ENCODE data around the gene CDH13.

CDH13 gene

GRCh38 chr16:82628088-82628423, 1.3 kb downstream of the CDH13 start:
- WGBS, 2 experiments (ENCODE audit: insufficient coverage in 2 of 2), result 28 to 33% methylated on average over 11 to 13 of the region's 13 CpGs
- peak overlapping the region; percentile 41 for H3K27ac ChIP-seq (ENCODE audit: low read depth, low read length, severe bottlenecking)
- H3K9me3 ChIP-seq (ENCODE audit: control insufficient read depth, low read length), result peaks cover 7% of the 10 kb centered on the region
- peaks cover 21% of the 10 kb centered on the region for H3K36me3 ChIP-seq (ENCODE audit: control insufficient read depth, insufficient read depth, low read length)
- peaks cover 44% of the 10 kb centered on the region for H3K4me1 ChIP-seq (ENCODE audit: control insufficient read depth, insufficient read depth, low read length, poor library complexity, severe bottlenecking)
- peak overlapping the region; percentile 84 for H3K4me3 ChIP-seq (ENCODE audit: extremely low read depth, insufficient read depth, low read length, poor library complexity, severe bottlenecking)

- Histone ChIP-seq H3K4me3 (ENCODE audit: extremely low read depth, insufficient read depth, low read length, poor library complexity, severe bottlenecking) (peak overlapping the region; percentile 84), H3K36me3 (ENCODE audit: control insufficient read depth, insufficient read depth, low read length) (peaks cover 27% of the 10 kb centered on the region), H3K27ac (ENCODE audit: low read depth, low read length, severe bottlenecking) (peak overlapping the region; percentile 98), H3K9me3 (ENCODE audit: control insufficient read depth, low read length) (peaks cover 9% of the 10 kb centered on the region), H3K4me1 (ENCODE audit: control insufficient read depth, insufficient read depth, low read length, poor library complexity, severe bottlenecking) (peaks cover 48% of the 10 kb centered on the region)
- WGBS, 2 experiments (ENCODE audit: insufficient coverage in 2 of 2), result 61 to 63% methylated on average over 3 of the region's 3 CpGs
These were observed 1.9 kb downstream of the CDH13 start for GRCh38 chr16:82628711-82629110.

GRCh38 chr16:82629441-82630027, 2.8 kb downstream of the CDH13 start:
- peak overlapping the region; percentile 84 for H3K4me3 ChIP-seq (ENCODE audit: extremely low read depth, insufficient read depth, low read length, poor library complexity, severe bottlenecking)
- peaks cover 9% of the 10 kb centered on the region for H3K9me3 ChIP-seq (ENCODE audit: control insufficient read depth, low read length)
- H3K36me3 ChIP-seq (ENCODE audit: control insufficient read depth, insufficient read depth, low read length), result peaks cover 31% of the 10 kb centered on the region
- H3K27ac ChIP-seq (ENCODE audit: low read depth, low read length, severe bottlenecking), result peak overlapping the region; percentile 98
- WGBS, 2 experiments (ENCODE audit: insufficient coverage in 2 of 2), result 49 to 51% methylated on average over 4 to 6 of the region's 8 CpGs
- H3K4me1 ChIP-seq (ENCODE audit: control insufficient read depth, insufficient read depth, low read length, poor library complexity, severe bottlenecking), result peaks cover 56% of the 10 kb centered on the region

- Histone ChIP-seq H3K27ac (ENCODE audit: low read depth, low read length, severe bottlenecking) (peak overlapping the region; percentile 98), H3K4me3 (ENCODE audit: extremely low read depth, insufficient read depth, low read length, poor library complexity, severe bottlenecking) (peak overlapping the region; percentile 16), H3K36me3 (ENCODE audit: control insufficient read depth, insufficient read depth, low read length) (peaks cover 38% of the 10 kb centered on the region), H3K4me1 (ENCODE audit: control insufficient read depth, insufficient read depth, low read length, poor library complexity, severe bottlenecking) (peaks cover 61% of the 10 kb centered on the region), H3K9me3 (ENCODE audit: control insufficient read depth, low read length) (peaks cover 9% of the 10 kb centered on the region)
- WGBS, 2 experiments (ENCODE audit: insufficient coverage in 2 of 2), result no CpG with 5 or more reads among the region's 2 CpGs
These were observed 3.5 kb downstream of the CDH13 start for GRCh38 chr16:82630219-82630618.

- Histone ChIP-seq H3K27ac (ENCODE audit: low read depth, low read length, severe bottlenecking) (peak overlapping the region; percentile 98), H3K36me3 (ENCODE audit: control insufficient read depth, insufficient read depth, low read length) (peaks cover 42% of the 10 kb centered on the region), H3K9me3 (ENCODE audit: control insufficient read depth, low read length) (peaks cover 9% of the 10 kb centered on the region), H3K4me1 (ENCODE audit: control insufficient read depth, insufficient read depth, low read length, poor library complexity, severe bottlenecking) (peaks cover 61% of the 10 kb centered on the region), H3K4me3 (ENCODE audit: extremely low read depth, insufficient read depth, low read length, poor library complexity, severe bottlenecking) (no peak overlapping the region)
- 96 to 100% methylated on average over 2 to 3 of the region's 3 CpGs for WGBS, 2 experiments (ENCODE audit: insufficient coverage in 2 of 2)
These were observed 3.9 kb downstream of the CDH13 start for GRCh38 chr16:82630688-82631087.

GRCh38 chr16:82631701-82632685, 5.2 kb downstream of the CDH13 start:
- no peak overlapping the region for H3K27ac ChIP-seq (ENCODE audit: low read depth, low read length, severe bottlenecking)
- no peak overlapping the region for H3K4me3 ChIP-seq (ENCODE audit: extremely low read depth, insufficient read depth, low read length, poor library complexity, severe bottlenecking)
- H3K36me3 ChIP-seq (ENCODE audit: control insufficient read depth, insufficient read depth, low read length), result peaks cover 52% of the 10 kb centered on the region
- peaks cover 55% of the 10 kb centered on the region for H3K4me1 ChIP-seq (ENCODE audit: control insufficient read depth, insufficient read depth, low read length, poor library complexity, severe bottlenecking)
- peaks cover 9% of the 10 kb centered on the region for H3K9me3 ChIP-seq (ENCODE audit: control insufficient read depth, low read length)
- WGBS, 2 experiments (ENCODE audit: insufficient coverage in 2 of 2), result 77 to 93% methylated on average over 6 to 8 of the region's 10 CpGs

GRCh38 chr16:82633964-82634600, 7.3 kb downstream of the CDH13 start:
- Histone ChIP-seq H3K27ac (ENCODE audit: low read depth, low read length, severe bottlenecking) (peak overlapping the region; percentile 57), H3K4me1 (ENCODE audit: control insufficient read depth, insufficient read depth, low read length, poor library complexity, severe bottlenecking) (peaks cover 62% of the 10 kb centered on the region), H3K36me3 (ENCODE audit: control insufficient read depth, insufficient read depth, low read length) (peaks cover 61% of the 10 kb centered on the region), H3K4me3 (ENCODE audit: extremely low read depth, insufficient read depth, low read length, poor library complexity, severe bottlenecking) (no peak overlapping the region), H3K9me3 (ENCODE audit: control insufficient read depth, low read length) (peaks cover 9% of the 10 kb centered on the region)
- WGBS, 2 experiments (ENCODE audit: insufficient coverage in 2 of 2), result 82 to 91% methylated on average over 11 to 13 of the region's 15 CpGs

- WGBS, 2 experiments (ENCODE audit: insufficient coverage in 2 of 2), result 88 to 93% methylated on average over 2 of the region's 2 CpGs
- Histone ChIP-seq H3K27ac (ENCODE audit: low read depth, low read length, severe bottlenecking) (no peak overlapping the region), H3K9me3 (ENCODE audit: control insufficient read depth, low read length) (peaks cover 9% of the 10 kb centered on the region), H3K36me3 (ENCODE audit: control insufficient read depth, insufficient read depth, low read length) (peaks cover 61% of the 10 kb centered on the region), H3K4me3 (ENCODE audit: extremely low read depth, insufficient read depth, low read length, poor library complexity, severe bottlenecking) (no peak overlapping the region), H3K4me1 (ENCODE audit: control insufficient read depth, insufficient read depth, low read length, poor library complexity, severe bottlenecking) (peaks cover 65% of the 10 kb centered on the region)
These were observed 8.3 kb downstream of the CDH13 start for GRCh38 chr16:82634955-82635610.

GRCh38 chr16:82636485-82636884, 9.7 kb downstream of the CDH13 start:
- H3K9me3 ChIP-seq (ENCODE audit: control insufficient read depth, low read length), result peaks cover 9% of the 10 kb centered on the region
- peaks cover 56% of the 10 kb centered on the region for H3K36me3 ChIP-seq (ENCODE audit: control insufficient read depth, insufficient read depth, low read length)
- whole genome bisulfite sequencing, 2 experiments (ENCODE audit: insufficient coverage in 2 of 2), result 97% methylated on average over 2 of the region's 3 CpGs
- H3K4me1 ChIP-seq (ENCODE audit: control insufficient read depth, insufficient read depth, low read length, poor library complexity, severe bottlenecking), result peaks cover 61% of the 10 kb centered on the region
- H3K27ac ChIP-seq (ENCODE audit: low read depth, low read length, severe bottlenecking), result no peak overlapping the region
- no peak overlapping the region for H3K4me3 ChIP-seq (ENCODE audit: extremely low read depth, insufficient read depth, low read length, poor library complexity, severe bottlenecking)

- no peak overlapping the region for H3K27ac ChIP-seq (ENCODE audit: low read depth, low read length, severe bottlenecking)
- no peak overlapping the region for H3K4me3 ChIP-seq (ENCODE audit: extremely low read depth, insufficient read depth, low read length, poor library complexity, severe bottlenecking)
- peaks cover 9% of the 10 kb centered on the region for H3K9me3 ChIP-seq (ENCODE audit: control insufficient read depth, low read length)
- H3K36me3 ChIP-seq (ENCODE audit: control insufficient read depth, insufficient read depth, low read length), result peaks cover 52% of the 10 kb centered on the region
- WGBS, 2 experiments (ENCODE audit: insufficient coverage in 2 of 2), result no CpG with 5 or more reads among the region's 3 CpGs
- peaks cover 60% of the 10 kb centered on the region for H3K4me1 ChIP-seq (ENCODE audit: control insufficient read depth, insufficient read depth, low read length, poor library complexity, severe bottlenecking)
These were observed 10.2 kb downstream of the CDH13 start for GRCh38 chr16:82636958-82637357.
